Stimulated activated CD8-positive, alpha-beta memory T cell treated with anti-CD3 and anti-CD28 coated beads, Interleukin-15, amount 100 ng/mL, for 1 hour (primary cell): ENCODE measurements around the gene HNF4A.
"Not testable (repeated sequence)": the region's sequence is repeated elsewhere in the genome, so short reads cannot be mapped to it uniquely, and the experiment has no call there.

Experiments used
- DNase-seq: peaks from one replicate; pipeline ENCODE4 v3.0.0-alpha.2; 2020; ENCODE audit warnings: low read depth

The HNF4A gene

GRCh38 chr20:44355498-44356352 lies at the start of gene HNF4A:
HNF4A (plus strand) TSS chr20:44355699; CDS start chr20:44355805, 106 bp downstream.
- no peak for DNase-seq

GRCh38 chr20:44306927-44307326 lies 48.6 kb upstream of the HNF4A start:
- no peak for DNase-seq

DNA sequence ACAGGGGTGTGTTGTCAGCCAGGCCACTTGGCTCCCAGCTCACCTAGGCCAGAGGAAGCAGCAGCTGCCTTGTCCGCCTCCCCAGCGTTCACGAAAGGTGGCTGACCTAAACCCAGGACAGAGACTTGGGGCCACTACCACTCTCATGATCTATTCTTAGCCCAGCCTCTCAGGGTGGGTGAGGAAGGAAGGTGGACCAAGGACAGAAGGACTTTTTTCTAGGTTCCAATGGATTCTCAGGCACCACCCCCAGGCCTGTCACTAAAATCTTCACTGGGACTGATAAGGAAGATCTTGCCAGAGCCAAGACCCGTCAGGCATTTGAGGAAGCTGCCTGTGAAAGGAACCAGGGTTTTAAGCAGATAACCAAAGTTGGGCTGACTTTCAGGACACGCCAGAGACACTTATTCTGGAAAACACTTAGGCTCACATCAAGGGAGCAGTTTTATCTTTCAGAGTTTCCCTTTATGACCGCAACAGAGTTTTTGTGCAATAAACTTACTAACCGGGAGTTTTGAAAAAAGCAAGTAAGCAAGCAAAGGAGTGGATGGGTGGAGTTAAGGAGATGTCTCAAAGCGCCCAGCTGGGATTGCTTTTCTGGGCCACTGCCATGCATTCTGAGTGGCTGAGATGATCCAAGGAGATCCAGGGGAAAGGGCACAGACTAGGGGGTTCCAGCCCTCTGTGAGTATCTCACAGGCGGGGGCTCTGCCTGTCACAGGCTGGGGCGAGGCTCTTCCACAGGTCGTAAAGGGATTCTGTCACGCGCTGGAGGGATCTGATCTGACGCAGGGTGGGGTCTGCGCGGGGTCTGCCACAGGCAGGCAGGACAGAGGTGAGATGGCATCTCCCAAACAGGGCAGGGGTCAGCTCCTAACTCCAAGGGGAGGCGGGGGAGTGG lies 45.5 kb upstream of the HNF4A start:
- DNase-seq: no peak

- DNase-seq: peak; percentile 93
These were observed 44.5 kb upstream of the HNF4A start, which contains the start of gene FITM2 for GRCh38 chr20:44310664-44311639. FITM2 (minus strand) TSS chr20:44311202; CDS start chr20:44311148, 54 bp downstream.

GRCh38 chr20:44314870-44315269 lies 40.6 kb upstream of the HNF4A start:
- no peak for DNase-seq

DNA sequence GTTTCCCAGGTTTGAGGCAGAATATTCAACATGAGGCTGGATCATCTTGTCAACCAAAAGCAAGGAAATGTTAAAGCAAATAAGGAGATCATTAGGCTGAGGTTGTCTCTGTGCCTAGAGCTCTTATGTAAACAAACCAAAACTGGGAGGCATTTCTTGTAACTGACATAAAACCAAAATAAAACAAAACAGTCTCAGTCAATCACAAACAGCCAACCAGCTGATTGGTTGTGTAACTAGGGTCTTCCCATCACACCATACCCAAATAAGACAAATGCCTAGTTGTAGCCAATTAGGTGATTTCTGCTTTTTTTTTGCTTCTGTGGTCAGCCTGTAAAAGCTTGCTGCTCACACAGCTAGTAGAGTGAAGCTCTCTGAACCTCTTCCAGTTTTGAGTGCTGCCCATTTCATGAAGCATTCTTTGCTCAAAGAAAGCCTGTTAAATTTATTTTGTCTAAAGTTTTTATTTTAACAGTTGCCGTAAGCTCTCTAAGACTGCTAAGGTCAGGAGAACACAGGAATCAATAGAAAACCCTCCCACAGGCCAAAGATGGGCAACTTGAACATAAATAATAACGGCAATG lies 35.6 kb upstream of the HNF4A start:
- no peak for DNase-seq

GRCh38 chr20:44324343-44324742 lies 31.2 kb upstream of the HNF4A start:
- no peak for DNase-seq

DNA sequence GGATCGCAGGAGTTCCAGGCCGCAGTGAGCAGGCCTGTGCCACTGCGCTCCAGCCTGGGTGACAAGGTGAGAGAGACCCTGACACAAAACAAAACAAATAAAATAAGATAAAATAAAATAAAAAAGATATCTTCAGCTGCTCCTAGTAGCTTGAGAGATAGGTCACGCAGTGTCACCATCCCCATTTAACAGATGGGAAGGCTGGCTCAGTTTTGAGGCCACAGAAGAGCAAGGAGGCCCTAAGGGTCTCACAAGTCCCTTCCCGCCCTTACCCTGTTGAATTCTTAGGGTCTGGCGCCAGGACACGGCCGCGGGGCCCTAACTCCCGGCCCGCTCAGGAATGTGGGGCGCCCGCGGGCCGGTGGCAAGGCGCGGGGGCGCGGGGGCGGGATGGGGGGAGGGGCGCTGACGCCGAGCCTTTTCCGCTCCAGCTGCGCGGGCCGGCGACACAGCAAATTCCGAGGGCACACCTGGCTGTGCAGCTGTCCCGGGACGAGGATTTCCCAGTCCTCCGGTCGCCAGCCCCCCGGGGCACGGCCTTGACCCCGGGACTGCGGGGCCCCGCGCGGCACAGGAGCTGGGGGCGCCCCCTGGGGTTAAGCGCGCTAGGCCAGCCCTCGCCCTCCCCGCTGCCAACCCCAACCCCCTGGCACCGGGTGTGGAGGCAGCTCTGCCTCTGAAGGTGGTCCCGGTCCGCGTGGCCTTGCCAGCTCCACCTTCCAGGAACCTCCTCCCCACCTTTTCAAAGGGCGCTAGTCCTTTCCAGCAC lies 28.9 kb upstream of the HNF4A start:
- no peak for DNase-seq

- DNase-seq: not testable (repeated sequence)
These were observed 27.8 kb upstream of the HNF4A start for GRCh38 chr20:44327748-44328147.

DNA sequence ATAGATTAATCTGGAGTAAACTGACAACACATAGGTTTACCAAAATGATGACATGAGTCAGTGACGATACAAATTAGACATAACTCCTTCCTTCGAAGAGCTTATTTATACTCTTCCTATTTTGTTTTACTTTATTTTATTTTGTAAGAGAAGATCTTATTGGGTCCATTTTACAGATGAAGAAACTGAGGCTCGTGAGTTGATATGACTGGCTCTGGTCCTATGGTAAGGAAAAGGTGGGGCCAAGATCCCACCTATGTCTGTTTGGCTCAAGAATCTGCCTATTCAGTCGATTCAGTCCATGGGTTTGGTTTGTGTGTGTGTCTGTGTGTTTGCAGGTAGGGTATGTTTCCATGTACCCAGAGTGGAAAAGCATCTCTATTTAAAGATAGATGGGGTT lies 27.1 kb upstream of the HNF4A start:
- no peak for DNase-seq

DNA sequence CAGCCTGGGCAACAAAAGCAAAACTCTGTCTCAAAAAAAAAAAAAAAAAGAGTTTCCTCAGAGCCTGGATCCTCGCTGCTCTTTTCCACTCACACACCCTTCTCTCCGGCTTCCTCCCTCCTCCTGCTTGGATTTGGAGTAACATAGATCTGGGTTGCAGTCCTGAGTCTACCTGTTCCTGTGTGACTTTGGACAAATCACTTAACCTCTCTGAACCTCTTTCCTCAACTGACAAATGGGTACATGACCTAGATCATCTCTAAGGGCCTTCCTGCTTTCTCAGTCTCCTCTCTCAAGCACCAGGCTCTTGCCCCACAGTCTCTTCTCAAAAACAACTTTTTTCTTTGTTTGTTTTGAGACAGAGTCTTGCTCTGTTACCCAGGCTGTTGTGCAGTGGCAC lies 24.3 kb upstream of the HNF4A start:
- no peak for DNase-seq

- no peak for DNase-seq
These were observed 21.2 kb upstream of the HNF4A start for GRCh38 chr20:44334306-44334705.

GRCh38 chr20:44334709-44335108 lies 20.8 kb upstream of the HNF4A start:
- no peak for DNase-seq

GRCh38 chr20:44335675-44336074 lies 19.8 kb upstream of the HNF4A start:
- no peak for DNase-seq

DNA sequence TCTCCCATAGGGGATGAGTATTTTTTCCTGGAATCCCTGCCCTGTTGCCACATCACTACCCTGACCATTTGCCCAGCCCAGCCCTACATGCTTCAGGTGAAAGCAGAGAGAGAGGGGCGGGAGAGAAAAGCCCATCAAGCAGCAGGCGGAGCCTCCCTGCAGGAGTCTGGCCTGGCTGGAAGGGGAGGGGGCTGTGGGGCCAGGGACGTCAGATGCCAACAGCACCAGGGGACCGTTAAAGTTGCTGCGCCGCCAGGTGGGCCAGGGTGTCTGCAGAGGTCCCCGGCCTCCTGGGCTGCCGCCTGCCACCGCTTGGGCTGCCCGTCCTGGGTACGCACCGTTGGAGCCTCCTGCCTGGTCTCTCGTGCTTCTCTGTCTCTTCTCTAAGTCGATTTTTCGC lies 19.4 kb upstream of the HNF4A start:
- no peak for DNase-seq

- no peak for DNase-seq
These were observed 18.6 kb upstream of the HNF4A start, which contains the start of gene R3HDML for GRCh38 chr20:44336725-44337380. R3HDML (plus strand) TSS chr20:44337043; CDS start chr20:44337158, 115 bp downstream.

DNA sequence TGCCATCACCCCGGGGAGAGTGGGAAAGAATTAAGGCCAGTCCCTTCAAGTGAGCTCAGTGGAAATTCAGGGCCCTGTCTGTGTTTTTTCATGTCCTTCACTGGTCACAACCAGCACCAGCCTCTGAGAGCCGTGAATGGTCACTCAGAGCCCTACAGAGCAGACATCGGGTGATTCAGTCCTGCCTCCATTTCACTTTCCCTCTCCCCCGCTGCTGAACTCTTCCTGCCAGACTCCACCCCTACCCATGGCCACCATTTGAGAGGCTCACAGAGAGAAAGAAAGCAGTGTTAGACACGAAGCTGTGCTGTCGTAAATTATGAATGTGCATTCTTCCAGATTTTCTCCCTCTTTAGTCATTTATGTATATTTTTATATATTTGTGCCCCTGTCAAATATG lies 13.3 kb upstream of the HNF4A start:
- no peak for DNase-seq

- DNase-seq: no peak
These were observed 12.3 kb upstream of the HNF4A start for GRCh38 chr20:44343162-44343675.

DNA sequence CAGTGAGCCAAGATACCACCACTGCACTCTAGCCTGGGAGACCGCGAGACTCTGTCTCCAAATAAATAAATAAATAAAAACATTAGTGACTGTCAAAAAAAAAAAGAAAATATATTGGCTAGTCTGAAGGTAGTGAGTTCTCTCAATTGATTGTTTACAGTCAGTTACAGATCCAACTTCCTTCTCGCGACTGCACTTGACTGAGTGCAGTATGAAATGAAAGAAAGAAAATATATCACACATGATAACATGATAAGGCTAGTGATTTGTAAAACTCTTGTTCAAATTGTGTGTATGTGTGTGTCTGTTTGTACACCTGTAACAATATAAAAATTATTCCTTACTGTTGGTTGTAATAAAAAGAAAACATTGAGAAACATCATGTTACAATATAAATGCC lies 10.8 kb upstream of the HNF4A start:
- DNase-seq: no peak

GRCh38 chr20:44345147-44345546 lies 10.4 kb upstream of the HNF4A start:
- DNase-seq: no peak
